COR-L47 (cell line): ENCODE measurements around the gene RGS1.
"Not testable (repeated sequence)": the region's sequence is repeated elsewhere in the genome, so short reads cannot be mapped to it uniquely, and the experiment has no call there.

Source experiments
- DNase-seq: peaks from one replicate; lab custom pipeline; 2025; lab: John Stamatoyannopoulos, UW

The RGS1 gene

DNA sequence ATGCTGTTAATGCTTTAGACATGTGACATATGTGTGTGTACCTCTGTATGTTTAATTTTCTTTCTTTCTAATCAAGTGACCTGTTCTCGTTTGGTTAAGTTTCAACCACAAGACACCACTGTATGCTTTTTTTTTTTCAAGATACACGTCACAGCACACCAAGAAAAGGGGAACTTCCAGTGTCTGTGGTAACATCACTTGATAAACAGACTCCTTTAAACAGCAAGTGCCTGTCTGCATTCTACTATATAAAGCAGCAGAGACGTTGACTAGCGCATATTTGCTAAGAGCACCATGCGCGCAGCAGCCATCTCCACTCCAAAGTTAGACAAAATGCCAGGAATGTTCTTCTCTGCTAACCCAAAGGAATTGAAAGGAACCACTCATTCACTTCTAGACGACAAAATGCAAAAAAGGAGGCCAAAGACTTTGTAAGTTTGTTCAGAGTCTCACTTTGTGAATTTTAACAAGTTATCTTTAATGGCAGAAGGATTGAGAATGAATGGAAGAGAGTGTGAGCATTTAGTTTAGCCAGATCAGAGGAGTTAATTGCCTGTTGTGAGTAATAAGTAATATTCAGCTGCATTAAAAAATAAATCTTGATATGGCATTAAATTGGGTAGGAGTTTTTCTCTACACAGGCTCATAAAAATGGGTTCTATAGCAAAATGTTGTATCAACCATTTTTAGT is at the start of gene RGS1:
Gene RGS1 (plus strand): TSS at position 275 of the 691 bp plus-strand sequence. CDS start 20 bp downstream, at position 295.
- DNase-seq, result no peak

- DNase-seq, result no peak
Measured at GRCh38 chr1:192527111-192527795, 48.3 kb upstream of the RGS1 start.

- no peak for DNase-seq
Measured at GRCh38 chr1:192527950-192528349, 47.6 kb upstream of the RGS1 start.

- DNase-seq, result no peak
Measured at GRCh38 chr1:192529031-192529755, 46.4 kb upstream of the RGS1 start.

DNA sequence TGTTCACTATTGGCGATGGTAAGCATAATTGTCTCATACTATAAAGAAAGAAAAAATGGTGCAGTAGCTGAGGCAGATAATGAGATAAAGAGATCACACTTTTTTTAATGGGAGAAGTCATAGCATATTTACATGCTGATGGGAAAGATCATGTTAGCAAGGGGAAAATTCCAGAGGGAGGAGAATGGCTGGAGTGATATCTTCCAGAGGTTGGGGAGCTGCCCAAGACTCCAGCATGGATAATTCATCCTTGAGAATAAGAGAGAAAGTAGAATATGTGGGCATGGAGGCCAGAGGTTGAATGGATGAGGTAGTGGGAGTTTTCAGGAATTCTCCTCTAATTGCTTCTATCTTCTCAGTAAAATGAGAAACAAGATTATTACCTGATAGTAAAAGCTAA is 45.8 kb upstream of the RGS1 start:
- no peak for DNase-seq

- no peak for DNase-seq
Measured at GRCh38 chr1:192530254-192530653, 45.3 kb upstream of the RGS1 start.

GRCh38 chr1:192531037-192531703 is 44.4 kb upstream of the RGS1 start:
- DNase-seq, result not testable (repeated sequence)

- no peak for DNase-seq
Measured at GRCh38 chr1:192534666-192535065, 40.9 kb upstream of the RGS1 start.

- no peak for DNase-seq
Measured at GRCh38 chr1:192535916-192536664, 39.5 kb upstream of the RGS1 start.

GRCh38 chr1:192538407-192539296 is 36.9 kb upstream of the RGS1 start:
- DNase-seq, result no peak

DNA sequence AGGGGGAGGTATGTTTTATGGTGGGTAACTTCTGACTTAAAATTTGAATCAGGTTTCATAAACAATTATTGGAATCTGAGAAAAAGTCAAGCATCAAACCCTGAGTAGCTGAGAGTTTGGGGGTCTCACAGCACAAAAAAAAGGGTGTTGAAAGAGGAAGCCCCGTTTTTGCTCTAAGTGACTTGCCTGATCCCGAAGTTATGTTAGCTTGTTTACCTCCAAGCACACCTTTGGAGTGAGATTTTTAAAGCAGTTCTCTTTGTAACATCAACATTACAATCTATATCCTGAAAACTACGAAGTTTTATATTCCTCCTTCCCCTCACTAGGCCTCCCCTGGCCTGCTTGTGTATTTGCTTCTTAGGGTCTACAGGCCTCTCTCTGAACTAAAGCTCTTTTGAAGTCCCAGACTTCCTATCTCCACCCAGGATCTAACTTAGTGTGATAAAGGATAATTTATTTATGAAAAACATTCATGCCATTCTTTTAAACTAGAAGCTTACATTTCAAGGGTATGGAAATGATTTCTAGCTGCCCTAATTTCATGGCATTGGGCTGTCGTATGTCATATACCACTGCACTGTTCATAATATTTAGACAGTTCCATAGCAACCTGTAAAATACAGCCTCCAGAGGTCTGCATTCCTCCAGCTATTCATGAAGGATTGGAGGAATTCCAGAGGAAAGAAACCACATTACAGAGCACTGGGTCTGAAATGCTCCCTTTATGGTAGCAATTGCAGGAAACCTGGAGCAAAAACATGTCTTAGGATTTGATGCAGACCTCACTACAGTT is 36.1 kb upstream of the RGS1 start:
- no peak for DNase-seq

DNA sequence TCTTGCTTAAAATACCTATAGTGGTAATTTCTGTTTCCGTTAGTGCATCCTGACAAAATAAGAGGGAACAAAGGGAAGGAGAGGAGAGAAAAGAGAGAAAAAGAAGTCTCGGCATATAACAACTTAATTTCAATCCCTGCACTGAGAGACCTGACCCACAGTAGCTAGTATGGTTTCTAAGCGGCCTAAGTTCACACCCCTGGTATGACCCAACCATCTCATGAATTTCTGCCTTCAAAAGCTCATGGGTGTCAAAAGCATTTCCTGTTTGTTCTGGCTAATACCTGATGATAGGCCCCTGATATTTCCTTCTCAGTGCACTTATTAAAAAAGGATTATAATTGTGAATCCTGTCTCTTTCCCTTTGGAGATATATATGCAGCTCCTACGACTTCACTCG is 32.1 kb upstream of the RGS1 start:
- no peak for DNase-seq

- no peak for DNase-seq
Measured at GRCh38 chr1:192545896-192546521, 29.6 kb upstream of the RGS1 start.

GRCh38 chr1:192546596-192547190 is 28.9 kb upstream of the RGS1 start:
- DNase-seq, result no peak

- DNase-seq, result no peak
Measured at GRCh38 chr1:192547501-192547900, 28.1 kb upstream of the RGS1 start.

DNA sequence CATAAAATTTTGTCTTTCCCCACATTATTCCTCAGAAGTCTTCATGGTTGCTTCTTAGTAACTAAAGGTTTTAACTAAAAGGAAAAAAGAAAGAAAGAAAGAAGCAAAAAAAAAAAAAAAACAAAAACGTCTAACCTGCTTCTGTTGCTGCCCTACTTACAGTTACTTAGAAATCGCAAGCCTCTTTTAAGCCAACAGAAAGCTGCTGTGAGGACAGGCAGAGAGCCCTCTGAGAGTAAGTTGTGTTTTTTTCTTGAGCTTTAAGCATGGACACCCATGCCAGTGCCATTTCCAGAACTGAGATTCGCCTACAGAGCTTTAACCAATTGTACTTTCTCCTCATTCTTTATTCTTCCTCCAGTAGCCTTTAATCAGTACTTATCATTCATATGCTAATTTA is 25.6 kb upstream of the RGS1 start:
- DNase-seq, result no peak

DNA sequence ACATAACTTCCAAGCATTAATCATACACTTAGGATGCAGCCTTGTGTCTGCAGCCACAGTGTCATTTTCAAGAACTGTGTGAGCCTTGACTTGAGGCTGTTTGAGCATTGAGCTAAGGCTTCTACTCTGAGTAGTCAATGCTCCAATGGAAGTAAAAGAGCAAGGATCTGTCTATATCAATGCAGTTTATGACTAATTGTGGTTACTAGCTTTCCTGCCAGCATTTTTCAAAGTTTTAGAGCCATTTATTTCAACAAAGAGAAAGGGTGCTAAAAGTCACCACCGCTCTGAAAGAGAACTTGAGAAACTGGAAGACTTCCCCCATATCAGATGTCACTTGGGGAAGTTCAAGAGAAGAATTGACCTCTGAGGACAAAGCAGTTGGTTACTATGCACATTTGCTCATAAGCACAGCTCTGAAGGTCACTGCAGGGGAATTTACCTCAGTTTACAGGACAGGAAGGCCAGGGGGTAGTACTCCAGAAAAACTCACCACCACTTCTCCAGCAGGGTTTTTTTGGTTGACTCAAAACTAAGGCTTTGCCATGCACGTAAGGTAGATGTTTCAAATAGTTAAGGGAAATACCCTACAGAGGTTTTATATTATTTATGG is 24.5 kb upstream of the RGS1 start:
- DNase-seq, result no peak

- no peak for DNase-seq
Measured at GRCh38 chr1:192552760-192553191, 22.8 kb upstream of the RGS1 start.

DNA sequence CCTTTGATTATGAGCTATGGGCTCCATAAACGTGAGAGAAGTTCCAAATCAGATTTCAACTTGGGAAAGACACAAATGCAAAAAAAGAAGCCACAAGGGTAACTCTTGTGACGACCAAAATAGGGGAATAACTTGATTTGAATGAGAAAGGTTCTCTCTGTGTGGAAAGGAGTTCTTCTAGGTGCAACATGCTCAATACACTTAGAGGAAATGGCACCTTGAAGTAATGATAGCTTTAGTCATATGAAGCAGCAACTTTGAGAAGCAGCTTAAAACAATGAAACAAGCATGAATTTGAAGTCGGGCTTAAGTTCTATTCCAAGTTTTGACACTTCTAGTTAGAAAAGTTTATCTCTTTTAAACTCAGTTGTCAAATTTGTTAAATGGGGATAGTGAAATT is 21.8 kb upstream of the RGS1 start:
- DNase-seq, result no peak
